HG03460 (cell line): ENCODE data around the gene PRRX2.
"Not testable (repeated sequence)": the region's sequence is repeated elsewhere in the genome, so short reads cannot be mapped to it uniquely, and the experiment has no call there.

Experiments
- ATAC-seq: cut with Tn5 transposase; IDR thresholded peaks from one replicate; pipeline ENCODE4 v1.9.1; 2021; ENCODE audit not compliant: unreplicated experiment

PRRX2 gene

GRCh38 chr9:129653823-129654553 lies 11.5 kb upstream of the PRRX2 start:
- ATAC-seq, result no peak

DNA sequence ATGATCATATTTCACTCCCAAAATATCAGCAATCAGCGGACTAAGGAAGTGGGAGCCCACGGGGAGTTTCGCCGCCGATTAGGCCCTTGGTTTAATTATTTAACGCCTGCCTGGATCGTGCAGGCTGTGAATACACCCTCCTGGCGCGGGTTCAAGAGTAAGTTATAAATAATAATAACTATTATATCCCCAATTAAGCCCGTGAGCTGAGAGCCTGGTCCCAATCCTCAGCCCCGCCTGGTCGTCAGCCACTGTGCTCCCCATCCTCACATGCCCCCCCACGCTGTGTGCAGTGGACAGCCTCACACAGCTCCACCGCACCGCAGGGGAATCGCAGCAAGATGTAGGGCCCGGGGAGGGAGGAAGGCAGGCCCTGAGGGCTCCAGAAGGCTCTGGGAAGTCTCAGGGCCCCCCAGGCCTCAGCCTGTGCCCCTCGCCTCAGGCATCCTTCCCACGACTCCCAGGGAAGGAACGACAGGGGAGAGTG lies 10.8 kb upstream of the PRRX2 start:
- ATAC-seq, result no peak

GRCh38 chr9:129655154-129655553 lies 10.3 kb upstream of the PRRX2 start:
- no peak for ATAC-seq

DNA sequence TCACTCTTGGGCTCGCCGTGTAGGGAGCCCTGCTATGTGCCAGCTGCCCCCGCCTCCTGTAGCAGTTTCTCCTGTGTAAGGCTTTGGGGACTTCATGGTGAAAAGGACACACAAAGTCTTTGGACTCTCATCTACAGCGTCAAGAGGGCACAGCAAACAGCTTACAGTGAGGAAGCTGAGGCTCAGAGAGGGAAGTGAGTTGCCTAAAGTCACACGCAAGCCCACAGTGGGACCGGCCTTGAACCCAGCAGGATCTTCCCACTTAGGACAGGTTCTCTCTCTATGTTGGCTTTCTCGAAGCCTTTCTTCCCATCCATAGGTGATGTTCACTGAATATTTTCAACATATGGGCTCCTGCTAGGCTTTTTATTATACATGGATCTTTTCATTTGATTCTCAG lies 9.8 kb upstream of the PRRX2 start:
- ATAC-seq, result no peak

DNA sequence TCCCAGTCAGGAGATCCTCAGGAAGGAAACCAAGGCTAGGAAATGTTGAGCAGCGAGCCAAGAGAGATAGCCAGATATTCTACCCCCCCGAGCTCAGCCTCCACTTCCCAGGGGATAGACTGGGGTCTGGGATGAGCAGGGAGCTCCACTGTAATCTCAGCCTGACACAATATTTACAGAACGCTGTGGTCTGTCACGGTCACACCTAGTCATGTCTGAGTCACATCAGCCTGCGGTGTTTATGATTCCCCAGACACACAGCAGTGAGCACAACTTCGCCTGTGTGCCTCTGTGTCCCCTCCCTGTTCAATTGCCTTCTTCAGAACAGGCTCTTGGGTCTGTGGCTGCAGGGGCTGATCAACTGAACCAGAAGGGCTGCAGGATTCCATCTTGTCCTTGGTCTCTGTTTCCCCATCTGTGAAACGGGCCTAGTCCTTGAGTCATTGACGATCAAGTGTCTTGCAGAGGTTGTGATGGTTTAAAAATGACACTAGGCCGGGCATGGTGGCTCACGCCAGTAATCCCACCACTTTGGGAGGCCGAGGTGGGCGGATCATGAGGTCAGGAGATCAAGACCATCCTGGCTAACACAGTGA lies 8.6 kb upstream of the PRRX2 start:
- no peak for ATAC-seq

- ATAC-seq, result no peak
Observed at GRCh38 chr9:129661029-129661428, 4.4 kb upstream of the PRRX2 start.

GRCh38 chr9:129662239-129662638 lies 3.2 kb upstream of the PRRX2 start:
- ATAC-seq, result not testable (repeated sequence)

GRCh38 chr9:129664746-129665388 lies 580 bp upstream of the PRRX2 start:
- no peak for ATAC-seq

GRCh38 chr9:129665814-129666520 lies 520 bp downstream of the PRRX2 start:
- ATAC-seq, result no peak

DNA sequence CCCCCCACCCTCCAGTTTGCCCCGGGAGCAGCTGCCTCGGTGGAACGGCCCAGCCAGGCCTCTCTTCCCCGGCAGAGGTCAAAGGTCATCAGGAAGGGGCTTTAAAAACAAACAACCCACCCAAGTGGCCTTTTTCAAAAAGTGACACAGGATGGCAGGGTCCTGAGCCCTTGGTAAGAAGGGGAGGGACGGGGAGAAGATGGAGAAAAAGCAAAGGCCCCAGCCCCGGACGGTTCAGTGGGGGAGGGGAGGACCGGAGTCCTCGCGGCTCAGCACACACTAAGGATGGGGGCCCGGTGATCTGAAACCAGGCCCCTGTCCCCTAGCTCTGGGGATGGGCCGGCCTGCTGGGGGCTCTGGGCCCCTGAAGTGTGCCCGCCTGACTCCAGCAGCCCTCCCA lies 1.1 kb downstream of the PRRX2 start:
- ATAC-seq, result no peak

- ATAC-seq, result no peak
Observed at GRCh38 chr9:129667378-129667777, 1.9 kb downstream of the PRRX2 start.

DNA sequence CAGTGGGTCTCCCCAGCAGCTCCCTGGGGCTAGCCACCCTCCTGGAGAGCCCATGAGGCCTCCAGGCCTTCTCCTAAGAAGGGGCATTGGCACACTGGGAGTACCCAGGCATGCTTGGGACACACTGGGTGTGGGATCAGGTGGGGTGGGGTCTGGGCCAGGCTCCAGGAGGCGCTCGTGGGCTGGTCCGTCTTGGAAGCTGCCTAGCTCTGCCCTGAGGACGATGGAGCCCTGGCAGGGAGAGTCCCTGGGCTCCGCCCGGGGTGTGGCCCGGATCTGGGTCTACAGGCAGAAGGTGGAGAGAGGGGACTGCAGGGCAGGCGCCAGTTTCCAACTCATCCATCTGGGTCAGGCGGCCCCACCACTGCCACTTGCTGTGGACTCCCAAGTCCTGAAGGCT lies 2.4 kb downstream of the PRRX2 start:
- no peak for ATAC-seq

- ATAC-seq, result no peak
Observed at GRCh38 chr9:129669141-129669718, 3.8 kb downstream of the PRRX2 start.

- no peak for ATAC-seq
Observed at GRCh38 chr9:129669946-129670345, 4.5 kb downstream of the PRRX2 start.

DNA sequence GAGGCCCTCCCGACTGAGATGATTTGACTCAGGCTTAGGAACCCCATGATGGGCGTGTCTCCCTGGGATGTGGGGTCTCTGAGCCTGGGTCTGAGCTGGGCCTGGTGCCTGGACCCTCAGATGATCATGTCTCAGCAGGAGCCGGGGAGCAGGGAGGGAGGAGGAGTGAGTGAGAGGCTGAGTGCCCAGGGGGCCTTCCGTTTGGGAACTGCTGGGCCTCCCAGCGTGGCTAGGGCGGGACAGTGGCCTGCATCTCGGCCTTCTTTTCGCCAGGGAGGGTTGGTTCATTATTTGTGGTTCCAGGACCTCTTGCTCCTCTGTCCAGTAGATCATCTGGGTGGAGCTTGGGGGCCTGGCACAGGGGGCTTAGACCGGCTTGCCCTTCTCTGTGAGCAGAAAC lies 5.6 kb downstream of the PRRX2 start:
- no peak for ATAC-seq

DNA sequence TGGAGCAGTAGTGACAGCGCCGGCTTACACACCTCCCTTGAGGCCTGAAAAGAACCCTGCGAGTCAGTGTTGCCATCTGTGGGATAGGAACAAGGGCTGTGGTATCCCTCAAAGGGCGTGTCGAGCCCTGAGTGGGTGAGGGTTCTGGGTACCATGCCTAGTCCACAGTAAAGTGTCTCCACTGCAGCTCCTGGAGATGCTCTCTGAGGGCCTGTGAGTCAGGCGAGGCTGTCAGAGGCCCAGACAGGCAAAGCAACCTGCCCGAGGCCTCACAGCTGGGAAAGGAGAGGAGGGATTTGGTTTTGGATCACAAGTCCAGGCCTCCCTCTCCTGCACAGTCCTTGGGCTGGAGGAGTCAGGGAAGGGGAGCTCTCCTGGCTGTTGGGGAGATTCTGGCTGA lies 6.1 kb downstream of the PRRX2 start:
- ATAC-seq, result no peak

- ATAC-seq, result no peak
Observed at GRCh38 chr9:129672702-129673101, 7.3 kb downstream of the PRRX2 start.

- ATAC-seq, result no peak
Observed at GRCh38 chr9:129673602-129674001, 8.2 kb downstream of the PRRX2 start.

GRCh38 chr9:129674229-129674628 lies 8.8 kb downstream of the PRRX2 start:
- no peak for ATAC-seq

DNA sequence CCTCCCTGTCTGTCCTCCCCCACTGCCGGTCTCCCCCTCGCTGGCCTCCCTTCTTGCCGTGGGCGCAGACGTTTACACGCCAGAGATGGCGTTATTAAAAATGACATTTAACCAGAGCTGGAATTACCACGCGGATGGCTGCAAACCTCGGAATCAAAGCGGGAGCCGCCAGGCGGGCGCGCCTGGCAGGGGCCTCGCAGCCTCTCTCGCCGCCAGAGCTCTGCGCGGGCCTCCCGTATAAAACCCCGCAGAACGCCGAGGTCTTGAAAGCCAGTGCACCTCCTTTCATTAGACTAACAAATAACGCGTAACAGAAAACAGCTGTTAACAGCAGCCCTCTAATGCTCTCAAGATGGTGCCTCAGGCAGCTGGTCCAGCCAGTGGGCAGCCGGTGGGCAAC lies 10.2 kb downstream of the PRRX2 start:
- ATAC-seq, result no peak

DNA sequence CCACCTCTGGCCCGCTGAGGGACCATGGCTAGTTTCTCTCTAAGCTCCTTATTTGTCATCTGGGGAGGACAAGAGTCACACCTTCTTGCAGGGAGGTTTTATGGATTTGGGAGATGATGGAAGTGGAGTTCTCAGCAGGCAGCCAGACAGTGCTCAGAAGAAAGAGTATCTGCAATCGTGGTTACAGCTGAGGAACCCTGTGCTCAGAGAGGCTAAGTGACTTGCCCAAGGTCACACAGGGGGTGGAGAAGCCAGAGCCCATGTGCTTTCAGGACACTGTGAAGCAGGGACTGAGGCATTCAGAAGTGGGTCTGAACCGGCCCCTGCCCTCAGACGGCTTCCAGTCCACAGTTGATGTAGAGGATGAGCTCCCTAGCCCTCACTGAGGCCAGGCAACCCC lies 10.8 kb downstream of the PRRX2 start:
- ATAC-seq, result no peak
